Stimulated activated CD4-positive, alpha-beta T cell treated with anti-CD3 and anti-CD28 coated beads, Interleukin-2, amount 100 ng/mL, for 4 hours (primary cell): ENCODE measurements around the gene SMAP1.

ENCODE experiments used
- DNase-seq: peaks from one replicate; pipeline ENCODE4 v3.0.0-alpha.2; 2020; ENCODE audit warnings: low read depth

Gene SMAP1

DNA sequence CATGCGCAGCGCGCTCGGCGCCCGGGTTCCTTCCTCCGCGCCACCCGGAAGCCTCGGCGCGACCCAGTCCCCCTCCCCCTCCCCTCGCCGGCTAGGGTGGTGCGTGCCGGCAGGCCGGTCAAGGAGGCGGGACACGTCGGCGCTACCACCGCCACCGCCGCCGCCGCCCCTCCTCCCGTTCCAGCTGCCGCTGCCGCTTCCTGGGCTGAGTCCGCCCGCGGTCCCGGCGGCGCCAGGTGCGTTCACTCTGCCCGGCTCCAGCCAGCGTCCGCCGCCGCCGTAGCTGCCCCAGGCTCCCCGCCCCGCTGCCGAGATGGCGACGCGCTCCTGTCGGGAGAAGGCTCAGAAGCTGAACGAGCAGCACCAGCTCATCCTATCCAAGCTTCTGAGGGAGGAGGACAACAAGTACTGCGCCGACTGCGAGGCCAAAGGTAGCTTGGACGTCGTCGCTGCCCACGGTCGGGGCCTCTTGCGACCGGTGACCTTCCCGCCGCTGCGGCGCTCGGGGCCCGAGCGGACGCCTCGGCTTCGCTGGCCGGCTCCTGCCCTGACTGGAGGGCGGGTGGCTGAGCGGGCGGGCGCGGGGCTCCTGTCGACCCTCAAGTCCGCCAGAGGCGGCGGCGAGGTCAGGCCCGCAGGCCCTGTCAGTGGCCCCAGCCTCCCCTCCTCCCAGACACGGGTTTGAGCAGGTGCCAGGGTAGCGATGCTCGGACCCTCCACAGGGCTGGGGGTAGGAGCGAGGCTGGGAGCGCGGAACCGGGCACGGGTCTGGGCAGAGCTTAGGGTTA, at the start of gene SMAP1:
Gene SMAP1, plus strand, starts transcription at position 173 of the 788 bp plus-strand sequence. Its CDS starts 141 bp downstream, at position 314.
- DNase-seq: peak; percentile 90

GRCh38 chr6:70620746-70621145, 46.9 kb upstream of the SMAP1 start:
- no peak for DNase-seq

- no peak for DNase-seq
Measured at GRCh38 chr6:70622461-70622860, 45.2 kb upstream of the SMAP1 start.

DNA sequence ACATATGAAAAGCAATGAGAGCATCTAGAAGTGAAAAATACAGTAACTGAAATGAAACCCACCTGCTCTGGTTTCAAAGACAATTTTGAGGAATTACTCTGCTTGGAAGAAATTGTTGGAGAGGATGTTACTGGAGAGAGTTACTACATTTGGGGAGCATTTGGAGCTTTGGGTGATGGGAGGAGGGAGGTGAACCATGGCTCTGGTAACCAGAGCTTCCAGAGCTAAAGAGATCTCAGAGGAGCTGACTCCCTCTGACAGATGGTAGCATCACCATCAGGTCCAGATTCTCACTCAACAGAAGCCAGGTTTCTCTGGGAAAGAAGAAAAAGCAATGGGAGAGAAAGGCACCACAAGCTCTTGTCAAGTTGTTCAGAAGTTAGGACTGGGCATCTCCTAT, 42.2 kb upstream of the SMAP1 start:
- DNase-seq: no peak

- DNase-seq: no peak
Measured at GRCh38 chr6:70627500-70628254, 40.0 kb upstream of the SMAP1 start.

- DNase-seq: no peak
Measured at GRCh38 chr6:70629929-70630328, 37.8 kb upstream of the SMAP1 start.

GRCh38 chr6:70633870-70634269, 33.8 kb upstream of the SMAP1 start:
- DNase-seq: no peak

GRCh38 chr6:70636596-70636995, 31.1 kb upstream of the SMAP1 start:
- no peak for DNase-seq

DNA sequence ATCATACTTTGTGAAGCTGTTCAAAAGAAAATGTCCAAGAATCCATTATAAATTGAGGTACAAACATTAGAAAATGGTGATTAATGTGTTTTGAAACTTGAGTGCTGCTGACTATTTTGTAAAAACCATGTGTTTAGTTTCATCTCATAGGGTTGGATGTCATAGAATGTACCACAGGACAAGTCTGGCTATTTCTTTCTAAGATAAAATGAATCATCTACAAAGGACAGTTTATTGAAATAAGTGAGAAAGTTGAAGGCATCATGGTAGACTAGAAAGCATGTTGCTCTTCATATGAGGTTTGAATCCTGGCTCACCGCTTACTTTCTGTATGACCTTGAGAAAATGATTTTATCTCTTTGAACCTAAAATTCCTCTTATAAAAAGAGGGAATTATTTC, 29.2 kb upstream of the SMAP1 start:
- DNase-seq: no peak

GRCh38 chr6:70651326-70651905, 16.3 kb upstream of the SMAP1 start:
- no peak for DNase-seq

- DNase-seq: no peak
Measured at GRCh38 chr6:70652216-70652615, 15.5 kb upstream of the SMAP1 start.

GRCh38 chr6:70657706-70658105, 10.0 kb upstream of the SMAP1 start:
- DNase-seq: no peak

- DNase-seq: no peak
Measured at GRCh38 chr6:70663881-70664466, 3.7 kb upstream of the SMAP1 start.

DNA sequence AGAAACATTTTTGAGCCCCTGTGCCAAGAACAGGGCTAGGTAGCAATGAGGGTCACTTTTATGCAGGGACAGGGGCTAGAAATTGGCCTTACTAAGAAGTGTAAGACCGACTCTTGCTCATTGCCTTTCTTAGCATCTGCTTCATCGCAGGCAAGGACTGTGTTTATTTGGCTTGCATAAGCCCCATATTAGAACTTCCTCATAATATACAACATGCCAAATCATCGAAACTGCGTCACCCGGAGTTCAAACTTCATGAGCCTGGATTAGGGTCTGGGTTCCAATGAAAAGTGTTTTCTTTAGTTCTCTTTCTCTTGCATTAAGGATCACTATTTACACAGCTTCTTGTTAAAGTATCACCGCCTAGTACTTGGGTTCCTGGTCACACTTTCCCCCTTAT, 977 bp upstream of the SMAP1 start:
- DNase-seq: no peak

GRCh38 chr6:70667256-70667710, 400 bp upstream of the SMAP1 start:
- DNase-seq: no peak

DNA sequence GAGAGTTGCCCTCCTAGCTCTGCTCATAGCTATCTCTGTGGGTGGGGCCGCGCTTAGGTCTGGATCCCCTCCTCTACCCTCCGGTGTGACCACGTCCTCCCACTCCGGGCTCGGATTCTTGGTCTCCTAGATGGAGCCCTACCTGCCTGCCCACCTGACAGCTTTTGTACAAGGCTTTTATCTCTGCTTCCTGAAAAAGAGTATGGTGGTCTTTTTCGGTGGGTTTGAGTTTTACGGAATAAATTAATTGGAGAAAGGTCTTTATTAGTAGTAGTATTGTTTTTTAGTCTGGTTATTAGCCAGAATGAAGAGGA, 773 bp downstream of the SMAP1 start:
- no peak for DNase-seq

DNA sequence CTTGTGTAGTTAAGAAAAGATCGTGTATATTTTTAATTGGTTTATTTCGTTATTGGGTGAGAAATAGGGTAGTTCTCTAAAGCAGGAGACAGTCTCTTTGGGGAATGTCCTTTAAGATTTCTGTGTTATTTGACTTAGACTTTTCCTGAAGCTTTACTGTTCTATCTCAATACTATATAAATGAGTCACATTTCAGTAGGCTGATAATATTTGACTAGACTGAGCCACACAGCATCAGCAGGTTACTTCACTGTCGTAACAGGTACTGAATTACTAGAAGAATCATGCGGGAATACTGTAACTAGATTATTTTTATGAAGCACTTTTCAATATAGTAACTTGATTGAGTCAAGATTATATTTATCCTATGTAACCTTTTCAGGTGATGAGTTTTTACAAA, 1.4 kb downstream of the SMAP1 start:
- no peak for DNase-seq

DNA sequence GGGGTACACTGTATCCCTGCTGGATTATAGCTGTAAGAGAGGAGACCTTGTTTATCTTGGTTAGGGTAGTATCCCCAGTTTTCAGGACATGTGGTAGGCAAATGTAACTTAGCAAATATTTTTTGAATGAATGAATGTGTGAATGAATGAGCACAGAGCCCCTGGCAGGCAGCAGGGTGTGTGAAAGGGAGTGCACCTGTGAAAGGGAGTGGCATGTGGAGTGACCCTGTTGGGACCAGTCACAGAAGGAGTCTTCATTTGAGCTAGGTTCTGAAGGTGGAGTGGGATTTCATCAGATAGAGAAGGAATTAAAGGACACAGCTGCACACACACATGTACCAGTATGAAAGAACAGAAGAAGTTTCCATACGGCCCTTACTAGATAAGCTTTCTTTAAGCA, 4.9 kb downstream of the SMAP1 start:
- no peak for DNase-seq

- DNase-seq: no peak
Measured at GRCh38 chr6:70673054-70673453, 5.4 kb downstream of the SMAP1 start.

DNA sequence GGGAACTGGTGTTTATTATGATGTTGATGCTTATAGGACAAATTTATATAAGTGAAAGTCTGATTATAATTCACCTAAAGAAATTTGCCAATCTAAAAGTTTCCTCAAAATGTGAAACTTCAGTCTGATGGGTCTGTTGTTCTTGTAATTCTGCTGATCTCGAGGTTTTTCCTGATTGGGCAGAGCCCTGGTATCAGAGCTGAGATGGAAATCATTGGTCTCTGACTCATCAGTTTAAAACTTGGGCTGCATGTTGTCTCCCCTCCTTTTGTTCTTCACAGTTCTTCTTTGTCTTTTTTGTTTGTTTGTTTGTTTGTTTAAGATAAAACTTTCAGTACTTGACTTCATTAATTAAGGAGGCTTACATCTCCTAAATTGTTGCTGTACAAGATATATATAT, 5.9 kb downstream of the SMAP1 start:
- DNase-seq: no peak

DNA sequence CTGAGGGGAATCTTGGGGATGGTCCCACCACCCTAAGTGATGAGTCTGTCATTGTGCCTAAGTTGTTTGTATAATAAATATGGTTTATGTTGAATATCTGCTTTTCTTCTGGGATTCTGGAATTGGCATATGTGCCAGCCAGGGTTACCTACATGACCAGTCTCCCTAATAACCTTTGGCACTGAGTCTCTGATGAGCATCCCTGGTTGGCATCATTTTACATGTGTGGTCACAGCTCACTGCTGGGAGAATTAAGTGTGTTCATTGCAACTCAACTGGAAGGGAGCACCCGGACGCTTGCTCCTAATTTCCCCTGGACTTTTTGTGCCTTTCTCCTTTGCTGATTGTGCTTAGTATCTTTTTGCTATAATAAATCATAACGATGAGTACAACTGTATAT, 8.1 kb downstream of the SMAP1 start:
- no peak for DNase-seq

GRCh38 chr6:70676821-70677220, 9.1 kb downstream of the SMAP1 start:
- no peak for DNase-seq

- DNase-seq: no peak
Measured at GRCh38 chr6:70680396-70680795, 12.7 kb downstream of the SMAP1 start.
